Keratinocyte (primary cell): ENCODE data around the gene MX2.

ENCODE experiments used
- CTCF ChIP-seq, 3 experiments: IDR thresholded peaks in 1 of 3; conservative IDR thresholded peaks in 1 of 3; optimal IDR thresholded peaks in 1 of 3; 2 replicates in 2 of 3; 3 replicates in 1 of 3; pipeline versions ENCODE3 to v1.5.1; 2011; ENCODE audit warnings: low read length in 3 of 3, mild to moderate bottlenecking in 3 of 3, moderate library complexity in 2 of 3, control low read depth in 1 of 3, inconsistent platforms in 1 of 3; ENCODE audit not compliant: insufficient read depth in 2 of 3; ENCODE audit errors: extremely low read depth in 1 of 3
- EZH2 ChIP-seq: IDR thresholded peaks from one replicate; pipeline ENCODE4 v1.6.1; 2012; ENCODE audit warnings: inconsistent platforms, mild to moderate bottlenecking, low read length, moderate library complexity

DNA sequence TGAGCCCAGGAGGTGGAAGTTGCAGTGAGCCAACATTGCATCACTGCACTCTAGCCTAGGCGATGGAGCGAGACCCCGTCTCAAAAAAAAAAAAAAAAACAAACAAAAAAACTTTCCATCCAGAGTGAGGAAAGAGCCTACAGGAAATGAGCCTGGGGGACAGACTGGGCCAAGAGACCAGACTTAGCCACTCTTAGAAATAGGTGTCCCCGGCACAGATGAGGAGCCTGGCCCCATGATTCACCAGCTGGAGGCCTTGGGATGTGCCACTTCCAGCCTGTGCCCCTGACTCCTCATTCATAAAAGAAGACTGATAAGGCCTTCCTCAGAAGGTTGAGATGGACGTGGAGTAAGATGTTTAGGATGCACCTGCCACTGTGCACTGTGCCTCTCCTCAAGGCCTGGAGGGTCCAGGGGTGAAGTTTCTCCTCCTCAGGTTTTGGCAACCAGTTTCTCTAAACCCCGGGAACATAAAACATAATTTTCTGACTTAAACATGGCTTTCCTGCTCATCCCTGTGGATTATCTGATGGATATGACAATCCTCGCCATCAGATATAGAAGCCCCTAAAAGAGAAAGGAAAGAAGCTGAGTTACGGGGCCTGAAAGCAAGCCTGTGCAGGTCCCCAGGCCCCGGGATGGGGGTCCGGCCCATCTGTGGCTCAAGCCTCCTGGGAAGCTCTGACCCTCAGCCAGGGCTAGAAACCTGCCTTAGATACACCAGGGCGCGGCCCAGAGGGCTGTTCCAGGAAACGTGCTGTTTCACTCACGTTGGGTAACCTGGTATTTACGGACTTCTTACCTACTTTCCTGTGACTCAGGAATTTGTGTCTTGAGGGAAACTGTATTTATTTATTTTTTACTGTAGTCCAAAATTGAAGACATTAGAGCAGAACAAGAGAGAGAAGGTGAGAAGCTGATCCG is 90.2 kb downstream of the MX2 start:
- TF ChIP-seq EZH2: no peak
- TF ChIP-seq CTCF (optimal IDR thresholded peaks at IDR 0.05 in 1 of 3, IDR thresholded peaks at IDR 0.05 in 1 of 3, conservative IDR thresholded peaks at IDR 0.05 in 1 of 3; ENCODE audit: extremely low read depth in 1 of 3, insufficient read depth in 2 of 3, low read length in 3 of 3): no peak
